ENCODE data around the gene DNAH11. TPM values are rescaled to one million over a fixed set of nuclear protein-coding genes. Genes with fewer than 3 reads are reported as not detected.

DNAH11 gene
- total and polyA plus RNA-seq, 8 donors: 0.86 to 7.6 (median 3.5) TPM

- no peak overlapping the region for H3K4me3 ChIP-seq
- intact Hi-C loops (cut with DNase I): no loop called here
- H3K36me3 ChIP-seq: no peaks in the 10 kb centered on the region
- H3K27ac ChIP-seq: no peak overlapping the region
- ATAC-seq (no peak), DNase-seq (no peak)
- no peak for TF ChIP-seq CTCF (IDR thresholded peaks at IDR 0.05)
- no peaks in the 10 kb centered on the region for H3K4me1 ChIP-seq
- H3K27me3 ChIP-seq: no peaks in the 10 kb centered on the region
- H3K9me3 ChIP-seq: peaks cover 0 to 4% of the 10 kb centered on the region in 2 donors
These were observed 93.9 kb downstream of the DNAH11 start for GRCh38 chr7:21636694-21637093.

- H3K27me3 ChIP-seq: no peaks in the 10 kb centered on the region
- ATAC-seq: no peak
- no peak overlapping the region for H3K27ac ChIP-seq
- TF ChIP-seq CTCF (IDR thresholded peaks at IDR 0.05): no peak
- no peak overlapping the region for H3K4me3 ChIP-seq
- no peaks in the 10 kb centered on the region for H3K9me3 ChIP-seq
- intact Hi-C loops (cut with DNase I): no loop called here
- no peaks in the 10 kb centered on the region for H3K36me3 ChIP-seq
- H3K4me1 ChIP-seq: no peaks in the 10 kb centered on the region
- no peak for DNase-seq
These were observed 96.5 kb downstream of the DNAH11 start for GRCh38 chr7:21639206-21639868.

- no peaks in the 10 kb centered on the region for H3K9me3 ChIP-seq
- H3K4me1 ChIP-seq: no peaks in the 10 kb centered on the region
- ATAC-seq: no peak
- no peak for TF ChIP-seq CTCF (IDR thresholded peaks at IDR 0.05)
- no peak overlapping the region for H3K4me3 ChIP-seq
- H3K27me3 ChIP-seq: no peaks in the 10 kb centered on the region
- intact Hi-C loops (cut with DNase I): no loop called here
- no peak overlapping the region for H3K27ac ChIP-seq
- no peaks in the 10 kb centered on the region for H3K36me3 ChIP-seq
- DNase-seq: no peak
These were observed 97.3 kb downstream of the DNAH11 start for GRCh38 chr7:21640105-21640504.

GRCh38 chr7:21641546-21641945 lies 98.7 kb downstream of the DNAH11 start:
- no peaks in the 10 kb centered on the region for H3K9me3 ChIP-seq
- H3K4me1 ChIP-seq: no peaks in the 10 kb centered on the region
- no peak overlapping the region for H3K4me3 ChIP-seq
- no peaks in the 10 kb centered on the region for H3K36me3 ChIP-seq
- DNase-seq (no peak), ATAC-seq (no peak)
- H3K27me3 ChIP-seq: no peaks in the 10 kb centered on the region
- H3K27ac ChIP-seq: no peak overlapping the region
- intact Hi-C loops (cut with DNase I): no loop called here
- no peak for TF ChIP-seq CTCF (IDR thresholded peaks at IDR 0.05)

GRCh38 chr7:21642422-21642821 lies 99.6 kb downstream of the DNAH11 start:
- TF ChIP-seq CTCF (IDR thresholded peaks at IDR 0.05): no peak
- DNase-seq (no peak), ATAC-seq (no peak)
- intact Hi-C loops (cut with DNase I): no loop called here
- H3K4me3 ChIP-seq: no peak overlapping the region
- H3K27ac ChIP-seq: no peak overlapping the region
- no peaks in the 10 kb centered on the region for H3K4me1 ChIP-seq
- H3K27me3 ChIP-seq: no peaks in the 10 kb centered on the region
- H3K9me3 ChIP-seq: peaks cover 0 to 5% of the 10 kb centered on the region in 2 donors
- no peaks in the 10 kb centered on the region for H3K36me3 ChIP-seq

Data from left lung (tissue), 10 donors.